Astrocyte (in vitro differentiated cells and primary cell): ENCODE data around the gene CACHD1. TPM values are rescaled to one million over a fixed set of nuclear protein-coding genes. Genes with fewer than 3 reads are reported as not detected.

ENCODE experiments used
- DNase-seq: peaks from one replicate; pipeline ENCODE4 v3.0.0-alpha.2; 2010; ENCODE audit warnings: low read depth
- FAIRE-seq: peaks from 2 replicates; lab custom pipeline; 2011; peaks lifted over from hg19 to GRCh38; lab: Jason Lieb, UNC
- H2AFZ ChIP-seq: 2 replicates; pipeline ENCODE4 v1.6.0; 2012; ENCODE audit warnings: low read depth, low read length, inconsistent platforms
- H3K27ac ChIP-seq: 2 replicates; pipeline ENCODE4 v1.5.1; 2011; ENCODE audit warnings: low read depth, low read length, inconsistent platforms
- H3K27me3 ChIP-seq: 2 replicates; pipeline ENCODE4 v1.6.0; 2011; ENCODE audit warnings: low read length, inconsistent platforms; ENCODE audit not compliant: insufficient read depth
- H3K36me3 ChIP-seq: 2 replicates; pipeline ENCODE4 v1.5.1; 2011; ENCODE audit warnings: low read length, inconsistent platforms; ENCODE audit not compliant: insufficient read depth
- H3K4me1 ChIP-seq: 2 replicates; pipeline ENCODE4 v1.5.1; 2011; ENCODE audit warnings: low read length, inconsistent platforms; ENCODE audit not compliant: insufficient read depth
- H3K4me2 ChIP-seq: 2 replicates; pipeline ENCODE4 v1.6.0; 2012; ENCODE audit warnings: low read length, inconsistent platforms
- H3K4me3 ChIP-seq: 2 replicates; pipeline ENCODE4 v1.5.1; 2011; ENCODE audit warnings: low read depth, mild to moderate bottlenecking, low read length, inconsistent platforms; ENCODE audit not compliant: insufficient read depth
- H3K79me2 ChIP-seq: 2 replicates; pipeline ENCODE4 v1.6.0; 2012; ENCODE audit warnings: mild to moderate bottlenecking, low read length, inconsistent platforms; ENCODE audit not compliant: insufficient read depth
- H3K9ac ChIP-seq: 2 replicates; pipeline ENCODE4 v1.6.0; 2012; ENCODE audit warnings: mild to moderate bottlenecking, low read length, inconsistent platforms
- H3K9me3 ChIP-seq: 2 replicates; pipeline ENCODE4 v1.5.1; 2012; ENCODE audit warnings: low read depth, mild to moderate bottlenecking, low read length, inconsistent platforms; ENCODE audit not compliant: insufficient read depth
- H4K20me1 ChIP-seq: 2 replicates; pipeline ENCODE4 v1.6.0; 2012; ENCODE audit warnings: low read length, inconsistent platforms; ENCODE audit not compliant: insufficient read depth
- H3K27ac Mint-ChIP-seq: one replicate; pipeline ENCODE4 v1.8.0; 2021; ENCODE audit warnings: mild to moderate bottlenecking, mixed read lengths; ENCODE audit not compliant: unreplicated experiment
- H3K27me3 Mint-ChIP-seq: one replicate; pipeline ENCODE4 v1.8.0; 2021; ENCODE audit warnings: low read depth, mixed read lengths; ENCODE audit not compliant: unreplicated experiment
- H3K36me3 Mint-ChIP-seq: one replicate; pipeline ENCODE4 v1.8.0; 2021; ENCODE audit warnings: low read depth, mixed read lengths; ENCODE audit not compliant: unreplicated experiment
- H3K4me1 Mint-ChIP-seq: one replicate; pipeline ENCODE4 v1.8.0; 2021; ENCODE audit warnings: low read depth, mixed read lengths; ENCODE audit not compliant: unreplicated experiment
- H3K4me3 Mint-ChIP-seq: one replicate; pipeline ENCODE4 v1.8.0; 2021; ENCODE audit warnings: mild to moderate bottlenecking, moderate library complexity, mixed read lengths; ENCODE audit not compliant: unreplicated experiment
- H3K9me3 Mint-ChIP-seq: one replicate; pipeline ENCODE4 v1.8.0; 2021; ENCODE audit warnings: mild to moderate bottlenecking, mixed read lengths; ENCODE audit not compliant: unreplicated experiment
- EZH2 ChIP-seq: IDR thresholded peaks from 2 replicates; pipeline ENCODE4 v1.6.1; 2012; ENCODE audit warnings: mild to moderate bottlenecking, low read length, inconsistent platforms; ENCODE audit not compliant: insufficient read depth
- total RNA-seq: library from RNA; stranded (reverse); gene quantifications from 2 replicates; pipeline ENCODE4 v1.2.1, GENCODE V29; 2021
- TF ChIP-seq, protein P1 (sequence below): IDR thresholded peaks from 2 replicates; pipeline ENCODE4 v1.5.1; 2011; ENCODE audit warnings: low read depth, mild to moderate bottlenecking, inconsistent platforms, low read length, moderate library complexity; ENCODE audit not compliant: insufficient read depth

The CACHD1 gene
- total RNA-seq, 1 donor from 2014 or later, result 21.2 TPM

DNA sequence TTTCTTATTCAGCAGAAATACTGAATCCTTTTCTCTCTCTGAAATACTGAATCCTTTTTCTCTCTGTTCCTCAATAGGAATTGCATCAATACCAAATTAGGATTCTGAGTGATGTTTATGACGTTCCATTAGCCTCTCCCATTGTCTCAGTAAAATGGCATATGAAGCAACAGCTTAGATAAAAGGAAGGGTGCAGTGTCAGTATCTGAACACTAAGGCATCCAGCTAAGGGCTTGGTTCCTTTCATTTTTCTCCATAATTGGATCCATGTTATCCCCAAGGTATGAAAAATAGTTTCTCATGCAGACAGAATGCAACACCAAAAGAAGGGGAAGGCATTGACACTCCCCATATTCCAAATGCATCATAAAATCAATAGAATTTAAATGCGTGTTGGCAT is 213.5 kb downstream of the CACHD1 start:
- Mint-ChIP-seq H3K27ac (no peak overlapping the region), H3K36me3 (peaks cover 22% of the 10 kb centered on the region), H3K9me3 (no peaks in the 10 kb centered on the region), H3K4me3 (no peak overlapping the region), H3K27me3 (no peaks in the 10 kb centered on the region), H3K4me1 (peaks cover 4% of the 10 kb centered on the region)
- Histone ChIP-seq H3K9ac (no peak overlapping the region), H3K4me2 (no peak overlapping the region), H2AFZ (no peak overlapping the region), H3K27me3 (no peaks in the 10 kb centered on the region), H3K79me2 (no peaks in the 10 kb centered on the region), H3K4me1 (no peaks in the 10 kb centered on the region), H3K36me3 (peaks cover 4% of the 10 kb centered on the region), H3K9me3 (no peaks in the 10 kb centered on the region), H3K4me3 (no peak overlapping the region), H3K27ac (no peak overlapping the region), H4K20me1 (no peaks in the 10 kb centered on the region)
- no peak for FAIRE-seq
- no peak for DNase-seq
- TF ChIP-seq, protein P1, sequence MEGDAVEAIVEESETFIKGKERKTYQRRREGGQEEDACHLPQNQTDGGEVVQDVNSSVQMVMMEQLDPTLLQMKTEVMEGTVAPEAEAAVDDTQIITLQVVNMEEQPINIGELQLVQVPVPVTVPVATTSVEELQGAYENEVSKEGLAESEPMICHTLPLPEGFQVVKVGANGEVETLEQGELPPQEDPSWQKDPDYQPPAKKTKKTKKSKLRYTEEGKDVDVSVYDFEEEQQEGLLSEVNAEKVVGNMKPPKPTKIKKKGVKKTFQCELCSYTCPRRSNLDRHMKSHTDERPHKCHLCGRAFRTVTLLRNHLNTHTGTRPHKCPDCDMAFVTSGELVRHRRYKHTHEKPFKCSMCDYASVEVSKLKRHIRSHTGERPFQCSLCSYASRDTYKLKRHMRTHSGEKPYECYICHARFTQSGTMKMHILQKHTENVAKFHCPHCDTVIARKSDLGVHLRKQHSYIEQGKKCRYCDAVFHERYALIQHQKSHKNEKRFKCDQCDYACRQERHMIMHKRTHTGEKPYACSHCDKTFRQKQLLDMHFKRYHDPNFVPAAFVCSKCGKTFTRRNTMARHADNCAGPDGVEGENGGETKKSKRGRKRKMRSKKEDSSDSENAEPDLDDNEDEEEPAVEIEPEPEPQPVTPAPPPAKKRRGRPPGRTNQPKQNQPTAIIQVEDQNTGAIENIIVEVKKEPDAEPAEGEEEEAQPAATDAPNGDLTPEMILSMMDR, result no peak
- TF ChIP-seq EZH2, result no peak

DNA sequence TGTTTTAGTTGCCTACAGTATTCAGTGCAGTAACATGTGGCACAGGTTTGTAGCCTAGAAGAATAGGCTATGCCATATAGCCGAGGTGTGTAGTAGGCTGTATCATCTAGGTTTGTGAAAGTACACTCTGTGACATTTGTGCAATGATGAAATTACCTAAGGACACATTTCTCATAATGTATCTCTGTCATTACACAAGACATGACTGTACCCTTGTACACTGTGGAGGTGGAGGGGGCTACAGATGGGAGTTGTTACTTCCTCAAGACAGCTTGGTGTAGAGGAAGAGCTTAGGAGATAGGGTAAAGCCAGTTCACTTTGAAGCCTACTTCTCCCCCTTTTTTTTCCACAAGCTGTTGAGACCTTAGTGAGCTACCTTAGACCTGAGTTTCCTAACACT is 215.3 kb downstream of the CACHD1 start:
- no peak for FAIRE-seq
- peaks cover 21% of the 10 kb centered on the region for H3K36me3 Mint-ChIP-seq
- Histone ChIP-seq H3K4me3 (no peak overlapping the region), H3K9ac (no peak overlapping the region), H2AFZ (no peak overlapping the region), H4K20me1 (no peaks in the 10 kb centered on the region), H3K27me3 (no peaks in the 10 kb centered on the region), H3K27ac (no peak overlapping the region), H3K4me1 (no peaks in the 10 kb centered on the region), H3K79me2 (no peaks in the 10 kb centered on the region), H3K4me2 (no peak overlapping the region), H3K9me3 (no peaks in the 10 kb centered on the region), H3K36me3 (peaks cover 4% of the 10 kb centered on the region)
- H3K4me3 Mint-ChIP-seq, result no peak overlapping the region
- no peak for TF ChIP-seq EZH2
- TF ChIP-seq, protein P1, result no peak
- DNase-seq, result no peak
- no peaks in the 10 kb centered on the region for H3K27me3 Mint-ChIP-seq
- H3K27ac Mint-ChIP-seq, result no peak overlapping the region
- H3K9me3 Mint-ChIP-seq, result no peaks in the 10 kb centered on the region
- H3K4me1 Mint-ChIP-seq, result peaks cover 4% of the 10 kb centered on the region

DNA sequence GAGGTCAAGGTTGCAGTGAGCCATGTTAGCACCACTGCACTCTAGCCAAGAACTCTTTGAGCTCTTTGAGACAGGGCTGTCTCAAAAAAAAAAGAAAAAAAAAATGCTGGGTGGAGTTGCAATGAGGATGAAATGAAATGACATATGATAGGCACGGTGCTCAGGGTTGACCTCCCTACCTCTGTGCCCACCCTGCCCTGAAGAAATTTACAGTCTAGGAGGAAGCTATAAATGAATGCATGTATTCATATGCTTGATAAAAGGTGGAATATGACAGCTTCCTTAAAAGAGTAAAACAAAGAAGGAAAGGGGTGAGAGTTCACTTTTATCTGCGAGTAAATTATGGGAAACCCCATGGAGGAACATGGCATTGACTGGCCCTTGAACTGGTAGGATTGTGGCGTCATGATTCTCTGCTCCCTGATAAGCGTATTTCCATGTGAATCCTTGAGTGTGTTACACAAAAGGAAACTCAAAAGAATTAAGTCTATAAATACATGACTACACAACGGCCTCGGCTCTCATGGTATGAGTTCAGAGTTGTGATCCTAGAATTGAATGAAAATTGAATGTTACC is 215.9 kb downstream of the CACHD1 start:
- peaks cover 4% of the 10 kb centered on the region for H3K4me1 Mint-ChIP-seq
- H3K27ac ChIP-seq, result no peak overlapping the region
- H3K4me1 ChIP-seq, result no peaks in the 10 kb centered on the region
- H3K27ac Mint-ChIP-seq, result no peak overlapping the region
- H4K20me1 ChIP-seq, result no peaks in the 10 kb centered on the region
- H2AFZ ChIP-seq, result no peak overlapping the region
- H3K4me3 ChIP-seq, result no peak overlapping the region
- no peak overlapping the region for H3K9ac ChIP-seq
- H3K9me3 Mint-ChIP-seq, result no peaks in the 10 kb centered on the region
- H3K36me3 ChIP-seq, result no peaks in the 10 kb centered on the region
- FAIRE-seq (no peak), DNase-seq (no peak)
- no peaks in the 10 kb centered on the region for H3K27me3 ChIP-seq
- TF ChIP-seq, protein P1, result no peak
- TF ChIP-seq EZH2, result no peak
- no peak overlapping the region for H3K4me3 Mint-ChIP-seq
- no peaks in the 10 kb centered on the region for H3K9me3 ChIP-seq
- H3K79me2 ChIP-seq, result no peaks in the 10 kb centered on the region
- no peaks in the 10 kb centered on the region for H3K27me3 Mint-ChIP-seq
- no peak overlapping the region for H3K4me2 ChIP-seq
- H3K36me3 Mint-ChIP-seq, result peaks cover 19% of the 10 kb centered on the region
